ENCODE results near the gene CH25H.
"Not testable (repeated sequence)": the region's sequence is repeated elsewhere in the genome, so short reads cannot be mapped to it uniquely, and the experiment has no call there.

CH25H gene

DNA sequence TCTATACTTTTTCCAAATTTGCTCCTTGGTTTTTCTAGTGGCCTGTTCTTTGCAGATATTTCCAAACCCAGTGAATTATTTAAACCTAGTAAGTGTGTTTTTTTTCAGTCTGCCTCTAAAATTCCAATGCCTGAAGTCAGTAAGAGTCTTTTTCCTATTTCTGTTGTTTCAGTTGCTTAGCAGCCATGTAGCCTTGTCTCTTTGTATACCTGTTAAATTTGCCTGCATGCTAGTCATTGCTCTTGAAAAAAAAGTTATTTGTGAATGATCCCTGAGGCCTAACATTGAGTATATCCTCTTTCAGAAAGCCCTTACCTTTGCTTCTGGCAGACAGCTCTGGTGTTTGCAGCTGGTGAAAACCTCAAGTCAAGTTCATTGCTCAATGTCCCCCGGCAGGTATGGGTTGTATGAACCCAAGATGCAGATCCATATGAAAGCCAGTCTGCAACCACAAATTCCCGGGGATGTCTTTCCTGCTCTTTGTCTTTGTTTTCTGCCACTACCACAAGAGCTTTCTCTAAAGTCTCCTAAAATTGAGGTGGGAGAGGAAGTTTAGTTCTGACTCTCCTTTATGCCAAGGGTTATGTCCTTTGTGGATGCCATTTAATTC is 35.7 kb downstream of the CH25H start:
- DNase-seq, result no peak
- no peak overlapping the region for H3K27ac ChIP-seq
- in situ Hi-C loops (cut with HindIII; ENCODE audit: low pct_ligation_motif_present, low sequenced_read_pairs), result no loop called here

DNA sequence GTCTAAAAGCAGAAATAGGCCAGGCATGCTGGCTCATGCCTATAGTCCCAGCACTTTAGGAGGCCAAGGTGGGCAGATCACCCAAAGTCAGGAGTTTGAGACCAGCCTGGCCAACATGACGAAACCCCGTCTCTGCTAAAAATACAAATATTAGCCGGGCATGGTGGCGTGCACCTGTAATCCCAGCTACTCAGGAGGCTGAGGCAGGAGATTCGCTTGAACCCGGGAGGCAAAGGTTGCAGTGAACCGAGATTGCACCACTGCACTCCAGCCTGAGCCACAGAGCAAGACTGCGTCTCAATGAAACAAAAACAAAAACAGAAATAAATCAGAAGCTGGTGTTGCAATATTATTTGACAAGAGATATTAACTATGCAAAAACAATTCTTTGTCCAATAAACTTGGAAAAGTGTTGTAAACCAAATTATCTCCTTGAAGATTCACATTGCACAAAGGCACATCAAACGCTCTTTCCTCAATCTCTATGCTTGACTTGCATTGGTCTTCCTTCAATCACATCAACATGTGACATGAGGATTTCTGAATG is 38.7 kb downstream of the CH25H start:
- H3K4me3 ChIP-seq (ENCODE audit: low read depth, low read length); DNase-seq; H3K36me3 ChIP-seq (replicated peaks); H3K27ac ChIP-seq; in situ Hi-C loops (cut with HindIII; ENCODE audit: low pct_ligation_motif_present, low sequenced_read_pairs); H3K27me3 ChIP-seq (replicated peaks): not testable (repeated sequence)

More for the DNA sequence above, 35.7 kb downstream of the CH25H start:
- TF ChIP-seq, protein P1, sequence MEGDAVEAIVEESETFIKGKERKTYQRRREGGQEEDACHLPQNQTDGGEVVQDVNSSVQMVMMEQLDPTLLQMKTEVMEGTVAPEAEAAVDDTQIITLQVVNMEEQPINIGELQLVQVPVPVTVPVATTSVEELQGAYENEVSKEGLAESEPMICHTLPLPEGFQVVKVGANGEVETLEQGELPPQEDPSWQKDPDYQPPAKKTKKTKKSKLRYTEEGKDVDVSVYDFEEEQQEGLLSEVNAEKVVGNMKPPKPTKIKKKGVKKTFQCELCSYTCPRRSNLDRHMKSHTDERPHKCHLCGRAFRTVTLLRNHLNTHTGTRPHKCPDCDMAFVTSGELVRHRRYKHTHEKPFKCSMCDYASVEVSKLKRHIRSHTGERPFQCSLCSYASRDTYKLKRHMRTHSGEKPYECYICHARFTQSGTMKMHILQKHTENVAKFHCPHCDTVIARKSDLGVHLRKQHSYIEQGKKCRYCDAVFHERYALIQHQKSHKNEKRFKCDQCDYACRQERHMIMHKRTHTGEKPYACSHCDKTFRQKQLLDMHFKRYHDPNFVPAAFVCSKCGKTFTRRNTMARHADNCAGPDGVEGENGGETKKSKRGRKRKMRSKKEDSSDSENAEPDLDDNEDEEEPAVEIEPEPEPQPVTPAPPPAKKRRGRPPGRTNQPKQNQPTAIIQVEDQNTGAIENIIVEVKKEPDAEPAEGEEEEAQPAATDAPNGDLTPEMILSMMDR (IDR thresholded peaks at IDR 0.05; ENCODE audit: low read depth, low read length, missing control alignments), result no peak
- Histone ChIP-seq H3K4me3 (ENCODE audit: low read depth, low read length) (no peak overlapping the region), H3K27me3 (replicated peaks) (no peaks in the 10 kb centered on the region), H3K36me3 (replicated peaks) (no peaks in the 10 kb centered on the region)

DNA sequence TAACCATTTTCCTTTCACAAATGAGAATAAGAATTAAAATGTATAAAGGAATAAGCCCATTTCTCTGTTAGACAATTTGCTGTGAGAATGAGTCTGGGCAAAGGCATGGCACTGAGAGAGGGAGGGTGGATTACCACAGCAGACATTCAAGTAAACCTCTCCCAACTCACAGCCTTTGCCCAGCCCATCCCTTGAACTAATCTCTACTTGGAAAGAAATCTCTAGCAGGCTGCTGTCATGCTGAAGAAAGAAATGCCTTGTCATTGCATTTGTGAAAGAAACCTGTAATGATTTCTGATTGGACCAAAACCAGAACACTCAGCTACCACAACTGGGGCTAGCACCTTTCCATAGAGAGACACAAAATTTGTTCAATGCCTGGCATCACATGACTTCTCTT is 39.2 kb downstream of the CH25H start:
- H3K4me3 ChIP-seq (ENCODE audit: low read depth, low read length), result no peak overlapping the region
- H3K27me3 ChIP-seq (replicated peaks), result no peaks in the 10 kb centered on the region
- no peak overlapping the region for H3K27ac ChIP-seq
- in situ Hi-C loops (cut with HindIII; ENCODE audit: low pct_ligation_motif_present, low sequenced_read_pairs), result no loop called here
- no peaks in the 10 kb centered on the region for H3K36me3 ChIP-seq (replicated peaks)
- TF ChIP-seq, protein P1 (IDR thresholded peaks at IDR 0.05; ENCODE audit: low read depth, low read length, missing control alignments), result no peak
- DNase-seq, result no peak

DNA sequence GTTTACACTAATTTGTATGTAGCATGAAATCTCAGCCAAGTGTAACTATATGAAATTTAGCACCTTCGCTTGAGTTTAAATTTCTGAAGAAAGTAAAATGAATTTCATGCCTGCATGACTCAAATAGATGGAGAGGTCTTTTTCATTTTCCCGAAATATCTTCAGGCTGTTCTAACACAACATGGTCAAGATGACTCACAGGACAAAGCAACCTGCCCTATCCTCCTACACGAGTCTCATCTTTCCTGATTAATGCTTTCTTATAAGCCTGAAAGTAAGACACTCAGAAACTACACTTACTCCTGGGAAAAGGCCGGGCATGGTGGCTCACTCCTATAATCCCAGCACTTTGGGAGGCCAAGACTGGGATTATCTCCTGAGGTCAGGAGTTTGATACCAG is 41.2 kb downstream of the CH25H start:
- in situ Hi-C loops (cut with HindIII; ENCODE audit: low pct_ligation_motif_present, low sequenced_read_pairs), result no loop called here
- no peaks in the 10 kb centered on the region for H3K36me3 ChIP-seq (replicated peaks)
- H3K27ac ChIP-seq, result no peak overlapping the region
- H3K4me3 ChIP-seq (ENCODE audit: low read depth, low read length), result no peak overlapping the region
- DNase-seq, result no peak
- H3K27me3 ChIP-seq (replicated peaks), result no peaks in the 10 kb centered on the region
- TF ChIP-seq, protein P1 (IDR thresholded peaks at IDR 0.05; ENCODE audit: low read depth, low read length, missing control alignments), result no peak

DNA sequence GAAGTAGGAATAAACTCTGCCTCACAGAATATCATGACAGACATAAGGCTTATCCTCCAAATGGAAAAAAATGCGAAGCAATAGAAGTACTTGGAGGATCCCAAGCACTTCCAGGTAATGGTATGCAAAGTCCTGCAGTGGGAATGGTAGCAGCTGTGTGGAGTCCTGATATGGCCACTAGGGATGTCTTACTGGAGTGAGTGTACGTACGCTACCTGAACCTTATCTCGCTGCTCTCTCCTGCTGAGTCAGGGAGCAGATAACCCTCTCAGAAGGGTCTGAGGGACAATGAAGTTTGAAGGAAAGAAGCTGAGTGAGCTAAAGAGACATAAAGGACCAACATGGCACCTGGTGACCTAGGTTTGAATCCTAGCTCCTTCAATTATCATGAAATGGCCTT is 42.2 kb downstream of the CH25H start:
- in situ Hi-C loops (cut with HindIII; ENCODE audit: low pct_ligation_motif_present, low sequenced_read_pairs), result no loop called here

DNA sequence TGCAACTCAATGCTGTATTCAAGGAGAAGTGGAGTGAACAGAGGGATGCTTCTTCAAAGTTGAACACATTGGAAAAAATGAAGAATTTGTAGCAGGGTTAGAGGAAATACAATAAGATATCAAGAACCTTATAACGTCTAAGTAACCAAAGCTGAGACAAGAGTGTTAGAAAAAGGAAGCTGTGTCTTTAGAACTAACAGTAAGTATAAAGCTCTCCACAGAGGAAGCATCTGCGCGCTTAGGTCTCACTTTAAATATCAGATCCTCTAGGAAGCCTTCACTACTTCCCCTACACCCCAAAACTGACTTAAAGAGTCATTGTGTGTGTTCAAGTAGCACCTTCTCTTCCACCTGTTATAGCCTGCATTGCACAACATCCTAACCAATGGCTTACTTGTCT is 43.0 kb downstream of the CH25H start:
- TF ChIP-seq, protein P1 (IDR thresholded peaks at IDR 0.05; ENCODE audit: low read depth, low read length, missing control alignments), result no peak
- Histone ChIP-seq H3K27ac (no peak overlapping the region), H3K36me3 (replicated peaks) (no peaks in the 10 kb centered on the region), H3K4me3 (ENCODE audit: low read depth, low read length) (no peak overlapping the region), H3K27me3 (replicated peaks) (no peaks in the 10 kb centered on the region)
- no peak for DNase-seq
- in situ Hi-C loops (cut with HindIII; ENCODE audit: low pct_ligation_motif_present, low sequenced_read_pairs), result no loop called here

More for the DNA sequence above, 42.2 kb downstream of the CH25H start:
- no peak overlapping the region for H3K27ac ChIP-seq
- TF ChIP-seq, protein P1 (IDR thresholded peaks at IDR 0.05; ENCODE audit: low read depth, low read length, missing control alignments), result no peak
- no peak overlapping the region for H3K4me3 ChIP-seq (ENCODE audit: low read depth, low read length)
- no peaks in the 10 kb centered on the region for H3K36me3 ChIP-seq (replicated peaks)
- H3K27me3 ChIP-seq (replicated peaks), result no peaks in the 10 kb centered on the region
- DNase-seq, result no peak
